Measurements from ENCODE around the gene MDN1.
"Not testable (repeated sequence)": the region's sequence is repeated elsewhere in the genome, so short reads cannot be mapped to it uniquely, and the experiment has no call there.

The MDN1 gene

DNA sequence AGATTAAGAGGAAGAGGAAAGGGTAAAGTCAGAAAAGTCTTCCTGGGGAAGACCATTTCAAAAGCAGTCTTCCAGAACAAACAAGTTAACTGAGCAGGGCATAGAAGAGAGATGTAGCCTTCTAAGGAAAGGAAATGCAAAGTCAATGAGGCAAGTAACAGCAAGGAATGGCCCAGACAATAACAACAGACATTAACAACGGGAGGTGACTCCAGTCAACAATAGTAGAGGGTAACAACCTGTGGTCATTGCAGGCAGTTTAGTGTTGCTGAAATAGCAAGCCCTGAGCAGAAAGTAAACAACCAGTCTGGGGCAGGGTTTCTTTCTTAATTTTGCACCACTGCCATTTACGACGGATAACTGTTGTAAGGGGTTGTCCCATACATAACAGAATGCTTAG is 2.1 kb downstream of the MDN1 start:
- DNase-seq = no peak

DNA sequence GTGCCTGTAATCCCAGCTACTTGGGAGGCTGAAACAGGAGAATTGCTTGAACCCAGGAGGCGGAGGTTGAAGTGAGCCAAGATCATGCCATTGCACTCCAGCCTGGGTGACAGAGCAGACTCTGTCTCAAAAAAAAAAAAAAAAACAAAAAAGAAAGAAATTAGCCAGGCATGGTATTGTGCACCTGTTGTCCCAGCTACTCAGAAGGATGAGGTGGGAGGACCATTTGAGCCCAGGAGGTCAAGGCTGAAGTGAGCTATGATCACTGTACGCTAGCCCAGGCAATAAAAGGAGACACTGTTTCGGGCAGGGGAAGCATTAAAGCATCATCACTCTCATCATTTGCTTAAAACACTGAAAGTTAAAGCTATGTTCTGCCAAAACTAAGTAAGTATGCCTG is 6.2 kb downstream of the MDN1 start:
- DNase-seq = not testable (repeated sequence)

DNA sequence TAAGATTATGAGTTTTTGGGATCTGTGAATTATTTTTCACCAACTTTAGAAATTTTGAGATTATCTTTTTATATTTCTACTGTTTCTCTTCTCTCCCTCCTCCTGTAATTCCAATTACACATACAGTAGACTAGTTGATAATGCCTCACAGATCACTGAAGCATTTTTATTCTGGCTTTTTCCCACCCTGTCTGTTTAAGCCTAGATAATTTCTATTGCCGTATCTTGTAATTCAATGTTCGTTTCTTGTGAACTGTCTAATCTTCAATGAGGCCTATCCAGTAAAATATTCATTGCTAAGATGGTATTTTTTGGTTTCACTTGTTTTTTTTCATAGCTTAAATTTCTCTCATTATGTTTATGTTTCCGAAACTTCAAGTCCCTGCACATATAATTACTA is 12.0 kb downstream of the MDN1 start:
- DNase-seq = no peak

DNA sequence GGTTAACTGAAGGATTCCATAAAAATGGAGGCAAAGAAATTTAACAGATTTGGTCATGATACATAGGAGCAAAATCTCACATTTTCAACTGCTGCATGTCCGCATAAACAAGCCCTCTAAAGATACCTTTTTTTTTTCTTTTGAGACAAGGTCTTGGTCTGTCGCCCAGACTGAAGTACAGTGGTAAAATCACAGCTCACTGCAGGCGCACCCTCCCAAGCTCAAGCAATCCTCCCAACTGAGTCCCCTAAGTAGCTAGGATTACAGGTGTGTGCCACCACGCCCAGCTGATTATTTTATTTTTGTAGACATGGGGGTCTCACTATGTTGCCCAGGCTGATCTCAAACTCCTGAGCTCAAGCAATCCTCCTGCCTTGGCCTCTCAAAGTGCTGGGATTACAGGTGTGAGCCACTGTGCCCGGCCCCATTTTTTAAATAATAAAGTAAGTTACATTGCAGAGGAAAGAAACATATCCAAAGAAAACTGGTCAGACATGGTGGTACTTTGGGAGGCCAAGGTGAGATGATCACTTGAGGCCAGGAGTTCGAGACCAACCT is 13.7 kb downstream of the MDN1 start:
- no peak for DNase-seq

DNA sequence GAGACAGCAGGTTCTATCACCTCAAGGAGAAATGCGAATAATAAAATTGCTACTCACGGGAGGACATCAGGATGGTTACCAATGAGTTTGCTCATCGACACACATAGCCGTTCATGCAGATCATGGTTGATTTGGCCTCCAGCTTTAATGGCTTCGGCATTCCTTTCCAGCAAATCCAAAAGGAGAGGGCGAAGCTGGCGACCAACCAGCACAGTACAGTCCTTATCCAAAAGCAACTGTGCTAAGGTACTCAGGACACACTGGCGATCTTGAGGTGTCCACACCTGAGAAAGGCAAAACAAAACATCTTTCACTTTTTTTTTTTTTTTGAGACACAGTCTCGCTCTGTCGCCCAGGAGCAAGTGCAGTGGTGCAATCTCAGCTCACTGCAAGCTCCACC is 16.3 kb downstream of the MDN1 start:
- no peak for DNase-seq

DNA sequence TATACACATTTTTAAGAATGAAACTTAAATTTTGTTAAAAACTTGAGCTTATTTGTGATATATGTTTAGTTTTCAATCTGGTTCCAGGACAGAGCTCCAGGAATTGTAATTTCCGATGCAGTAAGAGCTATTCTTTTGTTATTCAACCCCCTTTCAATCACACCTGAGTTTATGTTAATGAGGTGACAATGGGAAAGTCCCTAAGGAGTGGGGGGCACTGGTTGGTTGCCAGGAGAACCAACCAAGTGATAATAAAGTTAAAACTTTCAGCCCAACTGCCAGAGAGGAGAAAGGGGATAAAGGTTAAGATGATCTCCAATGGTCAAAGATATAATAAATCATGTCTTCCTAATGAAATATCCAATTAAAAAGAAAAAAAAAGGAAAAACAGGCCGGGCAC is 19.8 kb downstream of the MDN1 start:
- DNase-seq = no peak

DNA sequence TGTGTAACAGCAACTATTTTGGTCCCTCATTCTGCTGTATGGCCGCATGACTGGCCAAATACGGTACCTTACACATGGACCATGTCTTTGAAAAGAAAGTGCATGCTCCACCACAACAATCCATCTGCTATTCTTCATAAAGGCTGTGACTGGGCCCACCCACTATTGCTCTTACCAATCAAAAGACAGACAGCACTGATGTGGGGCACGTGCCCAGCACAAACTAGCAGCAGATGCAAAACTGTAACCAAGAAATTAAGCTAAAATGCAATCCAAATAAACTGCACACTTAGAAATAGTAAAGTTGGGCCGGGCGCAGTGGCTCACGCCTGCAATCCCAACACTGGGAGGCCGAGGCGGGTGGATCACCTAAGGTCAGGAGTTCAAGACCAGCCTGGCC is 20.5 kb downstream of the MDN1 start:
- DNase-seq = no peak

DNA sequence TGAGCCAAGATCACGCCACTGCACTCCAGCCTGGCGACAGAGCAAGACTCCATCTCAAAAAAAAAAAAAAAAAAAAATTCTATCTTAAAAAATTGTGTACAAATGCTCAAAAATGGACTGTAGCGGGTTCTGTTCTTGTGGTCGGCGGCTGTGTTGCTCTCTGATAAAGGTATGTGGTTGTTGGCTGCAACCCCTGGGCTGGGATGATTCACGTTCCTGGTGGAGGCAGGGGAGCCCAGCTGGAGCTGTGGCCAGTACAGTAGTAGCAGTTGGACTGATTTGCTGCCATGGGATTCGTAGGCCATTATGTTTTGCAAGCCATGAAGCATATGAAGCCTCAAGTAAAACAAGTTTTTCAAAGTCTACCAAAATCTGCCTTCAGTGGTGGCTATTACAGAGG is 22.3 kb downstream of the MDN1 start:
- DNase-seq = no peak

DNA sequence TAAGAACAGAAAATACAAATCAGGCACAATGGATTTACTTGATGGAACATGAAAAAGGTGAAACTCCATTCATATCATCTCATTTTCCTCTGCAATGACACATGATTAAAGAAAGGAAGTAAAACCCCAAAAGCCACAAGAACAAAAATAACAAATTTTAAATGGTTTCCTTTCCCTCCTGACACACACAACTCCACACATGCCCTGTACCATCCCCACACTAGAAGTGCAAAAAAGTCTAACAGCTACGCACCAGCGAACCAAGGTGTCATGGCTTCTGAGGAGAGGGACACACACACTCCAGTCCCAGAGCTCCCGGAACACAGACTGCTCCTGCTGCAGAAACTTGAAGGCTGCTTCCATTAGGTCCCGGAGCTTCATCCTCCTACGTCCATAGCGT is 25.3 kb downstream of the MDN1 start:
- no peak for DNase-seq

DNA sequence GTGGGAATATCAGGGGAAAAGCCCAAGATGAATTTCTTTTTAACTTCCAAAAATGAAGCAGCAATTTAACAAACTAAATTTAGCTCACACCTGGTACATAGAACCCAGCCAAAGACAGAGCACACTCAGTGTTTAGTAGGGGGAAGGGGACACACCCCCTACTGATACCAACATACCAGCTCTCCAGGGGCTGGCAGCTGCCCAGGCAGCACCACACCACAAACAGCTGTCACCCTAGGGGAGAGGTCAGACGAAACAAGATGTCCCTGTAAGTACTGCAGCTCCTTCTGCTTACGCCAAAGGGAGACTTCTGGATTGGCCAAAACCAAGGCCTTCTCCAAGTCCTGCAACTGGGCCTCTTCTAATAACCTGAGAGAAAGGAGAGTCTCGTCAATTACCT is 26.0 kb downstream of the MDN1 start:
- DNase-seq = no peak

DNA sequence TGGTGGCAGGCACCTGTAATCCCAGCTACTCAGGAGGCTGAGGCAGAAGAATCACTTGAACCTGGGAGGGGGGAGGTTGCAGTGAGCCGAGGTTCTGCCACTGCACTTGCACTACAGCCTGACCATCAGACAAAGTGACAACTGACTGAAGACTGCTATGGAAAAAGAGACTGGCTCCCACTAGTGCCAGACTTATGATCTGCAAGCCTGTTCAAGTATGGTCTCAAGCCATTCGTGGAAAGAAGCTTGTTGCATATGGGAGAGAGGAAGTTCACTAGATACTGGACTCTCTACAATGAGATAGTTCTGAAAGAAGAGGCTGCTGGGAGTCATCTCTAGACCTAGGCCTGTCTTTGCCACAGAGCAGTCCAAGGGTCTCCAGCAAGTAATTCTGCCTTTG is 26.7 kb downstream of the MDN1 start:
- DNase-seq = peak; percentile 53

DNA sequence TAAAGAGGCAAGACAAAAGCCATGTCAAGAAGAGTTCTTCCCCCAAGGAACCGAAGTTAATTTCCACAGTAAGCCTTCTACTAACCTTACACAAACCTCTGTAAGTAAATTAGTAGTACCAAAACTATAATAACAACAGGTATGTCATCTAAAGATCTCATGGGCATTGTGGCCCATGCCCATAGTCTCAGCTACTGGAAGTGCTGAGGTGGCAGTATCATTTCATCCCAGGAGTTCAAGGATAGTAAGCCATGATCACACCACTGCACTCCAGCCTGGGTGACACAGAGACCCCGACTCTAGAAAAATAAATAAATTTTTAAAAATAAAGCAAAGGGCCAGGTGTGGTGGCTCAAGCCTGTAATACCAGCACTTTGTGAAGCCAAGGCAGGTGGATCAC is 29.2 kb downstream of the MDN1 start:
- DNase-seq = no peak

DNA sequence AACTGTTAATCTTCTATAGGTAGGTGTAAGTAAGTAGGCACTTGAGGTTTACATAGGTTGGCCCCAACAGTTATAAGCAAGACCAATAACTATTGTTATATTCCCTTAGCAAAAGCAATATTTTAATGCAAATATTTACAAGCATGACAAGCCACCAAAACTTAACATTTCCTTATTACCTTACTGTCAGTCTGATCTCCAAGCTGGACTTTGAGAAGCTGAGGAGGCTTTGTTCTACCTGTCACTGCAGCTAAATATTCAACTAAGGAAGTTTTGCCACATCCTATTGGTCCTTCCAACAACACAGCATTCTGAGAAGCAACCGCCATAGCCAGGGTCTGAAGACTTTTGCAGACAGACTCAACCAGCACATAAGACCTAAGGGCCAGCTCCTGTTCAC is 29.6 kb downstream of the MDN1 start:
- DNase-seq = no peak

DNA sequence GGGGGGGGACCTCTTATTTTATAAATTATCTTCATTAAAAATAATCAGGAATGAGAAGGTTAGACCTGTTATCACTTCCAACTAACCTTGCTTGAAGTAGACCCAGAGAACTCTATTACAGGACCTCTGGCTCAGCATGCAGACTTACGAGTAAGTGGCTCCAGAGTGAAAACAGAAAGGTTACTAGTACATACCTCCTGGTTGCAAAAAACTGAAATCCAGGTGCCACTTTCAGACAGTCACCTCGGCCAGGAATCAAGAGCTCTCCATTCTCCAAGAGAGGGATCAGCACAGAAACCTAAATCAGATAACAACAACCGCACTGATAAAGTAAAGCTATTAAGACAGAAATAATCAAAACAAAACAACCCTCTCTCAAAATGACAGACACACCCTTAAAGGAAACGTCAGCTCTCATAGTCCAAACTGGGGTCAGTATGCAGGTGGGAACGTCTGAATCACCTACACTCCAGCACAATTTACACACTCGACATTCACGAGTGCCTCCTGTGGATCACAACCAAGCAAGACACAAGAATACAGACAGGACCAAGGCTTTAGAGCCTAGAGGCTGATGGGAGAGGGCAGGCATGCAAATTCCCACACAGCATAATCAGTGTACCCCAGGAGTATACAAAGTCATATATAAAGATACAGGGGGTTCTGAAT is 31.8 kb downstream of the MDN1 start:
- DNase-seq = no peak

DNA sequence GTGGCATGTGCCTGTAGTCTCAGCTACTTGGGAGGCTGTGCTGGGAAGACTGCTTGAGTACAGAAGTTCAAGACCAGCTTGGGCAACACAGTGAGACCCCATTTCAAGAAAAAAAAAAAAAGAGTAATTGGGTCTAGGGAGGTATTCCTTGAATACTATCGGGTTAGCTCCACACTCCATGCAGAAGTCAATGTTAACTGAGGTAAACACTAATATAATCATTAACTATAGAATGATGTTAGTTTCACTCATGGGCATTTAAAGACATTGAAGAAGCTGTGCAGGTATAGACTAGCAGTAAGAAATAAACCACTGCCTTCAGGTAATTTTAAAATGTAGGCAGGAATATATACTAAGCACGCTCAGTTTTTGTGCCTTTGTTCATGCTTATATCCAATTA is 32.6 kb downstream of the MDN1 start:
- DNase-seq = no peak

DNA sequence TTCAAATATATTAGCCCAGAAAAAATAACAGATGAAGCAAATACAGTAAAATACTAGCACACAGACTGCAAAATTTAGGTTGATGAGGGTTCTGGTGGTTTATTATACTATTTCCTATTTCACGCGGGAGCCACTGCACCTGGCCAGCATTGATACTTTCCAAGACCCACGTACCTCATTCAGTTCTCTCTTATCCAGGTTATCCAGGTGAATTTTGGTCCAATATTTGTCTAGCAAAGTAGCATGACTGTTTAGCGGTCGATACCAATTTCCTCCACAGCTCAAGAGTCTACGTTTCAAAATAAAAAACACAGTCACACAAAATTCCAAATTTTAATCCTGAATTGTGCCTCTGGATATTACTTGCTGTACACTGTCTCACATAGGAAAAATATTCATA is 34.8 kb downstream of the MDN1 start:
- no peak for DNase-seq

DNA sequence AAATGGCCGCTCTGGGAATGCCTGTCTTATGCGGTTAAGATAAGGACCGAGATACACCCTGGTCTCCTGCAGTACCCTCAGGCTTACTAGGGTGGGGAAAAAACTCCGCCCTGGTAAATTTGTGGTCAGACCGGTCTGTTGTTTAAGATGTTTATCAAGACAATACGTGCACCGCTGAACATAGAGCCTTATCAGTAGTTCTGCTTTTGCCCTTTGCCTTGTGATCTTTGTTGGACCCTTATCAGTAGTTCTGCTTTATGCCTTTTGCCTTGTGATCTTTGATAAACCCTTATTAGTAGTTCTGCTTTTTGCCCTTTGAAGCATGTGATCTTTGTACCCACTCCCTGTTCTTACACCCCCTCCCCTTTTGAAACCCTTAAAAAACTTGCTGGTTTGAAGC is 36.3 kb downstream of the MDN1 start:
- not testable (repeated sequence) for DNase-seq

DNA sequence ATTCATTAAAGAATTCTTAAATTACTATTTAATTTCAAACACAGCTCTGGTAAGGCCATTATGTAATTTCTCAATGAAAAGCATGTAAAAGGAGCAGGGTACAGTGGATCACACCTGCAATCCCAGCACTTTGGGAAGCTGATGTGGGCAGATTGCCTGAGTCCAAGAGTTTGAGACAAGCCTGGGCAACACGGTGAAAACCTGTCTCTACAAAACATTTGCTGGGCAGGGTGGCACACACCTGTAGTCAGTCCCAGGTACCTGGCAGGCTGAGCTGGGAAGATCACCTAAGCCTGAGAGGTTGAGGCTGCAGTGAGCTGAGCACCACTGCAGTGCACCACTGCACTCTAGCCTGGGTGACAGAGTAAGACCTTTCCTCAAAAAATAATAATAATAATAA is 37.4 kb downstream of the MDN1 start:
- DNase-seq = no peak

DNA sequence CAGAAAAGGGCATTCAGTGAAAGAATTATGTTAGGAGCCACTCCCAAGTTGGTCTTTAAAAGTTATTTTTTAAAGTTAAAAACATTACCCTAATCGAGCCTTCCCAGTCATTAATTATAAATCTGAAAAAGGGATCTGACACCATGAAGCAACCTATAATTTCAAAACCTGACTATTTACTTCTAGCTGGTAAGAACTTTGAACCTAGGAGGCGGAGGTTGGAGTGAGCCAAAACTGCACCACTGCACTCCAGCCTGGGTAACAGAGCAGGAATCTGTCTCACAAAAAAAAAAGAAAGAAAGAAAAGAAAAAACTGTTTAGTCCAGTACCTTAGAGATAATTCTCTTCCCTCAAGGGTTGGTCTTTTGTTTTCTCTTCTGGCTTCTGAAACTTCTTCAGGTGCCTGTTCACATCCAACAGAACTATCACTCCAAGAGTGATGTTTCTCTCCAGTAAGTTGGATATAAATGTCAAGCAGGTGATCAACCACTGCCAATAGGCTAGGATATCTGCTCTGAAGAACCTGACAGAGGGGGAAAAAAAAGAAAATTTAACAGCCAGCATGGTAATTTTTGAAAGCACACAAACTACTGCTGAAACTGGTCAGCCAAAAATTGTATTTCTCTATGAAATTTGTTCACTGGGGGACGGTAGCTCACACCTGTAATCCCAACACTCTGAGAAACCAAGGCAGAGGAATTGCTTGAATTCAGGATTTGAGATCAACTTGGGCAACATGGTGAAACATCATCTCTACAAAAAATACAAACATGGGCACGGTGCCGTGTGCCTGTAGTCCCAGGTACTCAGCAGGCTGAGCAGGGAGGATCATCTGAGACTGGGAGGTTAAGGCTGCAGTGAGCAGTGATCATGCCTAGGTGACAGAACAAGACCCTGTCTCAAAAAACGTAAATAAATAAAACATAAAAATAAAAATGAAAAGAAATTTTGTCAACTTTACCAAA is 38.2 kb downstream of the MDN1 start:
- no peak for DNase-seq

DNA sequence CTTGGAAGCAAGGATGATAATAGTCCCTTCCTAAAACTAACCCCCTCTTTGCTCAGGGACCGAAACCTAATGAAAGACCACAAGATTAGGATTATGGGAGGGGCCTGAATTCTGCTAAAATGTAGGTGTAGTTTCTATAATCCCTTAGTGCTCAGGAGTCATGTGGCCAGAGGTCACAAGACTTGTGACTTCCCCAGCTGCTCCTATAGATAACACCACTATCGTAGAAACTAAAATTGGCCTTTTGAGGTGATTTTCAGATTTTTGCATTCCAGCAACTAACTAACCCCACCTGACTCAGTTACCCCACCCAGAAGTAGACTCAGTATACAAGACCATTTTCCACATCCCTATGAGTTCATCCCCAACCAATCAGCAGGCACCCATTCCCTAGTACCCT is 42.1 kb downstream of the MDN1 start:
- no peak for DNase-seq

DNA sequence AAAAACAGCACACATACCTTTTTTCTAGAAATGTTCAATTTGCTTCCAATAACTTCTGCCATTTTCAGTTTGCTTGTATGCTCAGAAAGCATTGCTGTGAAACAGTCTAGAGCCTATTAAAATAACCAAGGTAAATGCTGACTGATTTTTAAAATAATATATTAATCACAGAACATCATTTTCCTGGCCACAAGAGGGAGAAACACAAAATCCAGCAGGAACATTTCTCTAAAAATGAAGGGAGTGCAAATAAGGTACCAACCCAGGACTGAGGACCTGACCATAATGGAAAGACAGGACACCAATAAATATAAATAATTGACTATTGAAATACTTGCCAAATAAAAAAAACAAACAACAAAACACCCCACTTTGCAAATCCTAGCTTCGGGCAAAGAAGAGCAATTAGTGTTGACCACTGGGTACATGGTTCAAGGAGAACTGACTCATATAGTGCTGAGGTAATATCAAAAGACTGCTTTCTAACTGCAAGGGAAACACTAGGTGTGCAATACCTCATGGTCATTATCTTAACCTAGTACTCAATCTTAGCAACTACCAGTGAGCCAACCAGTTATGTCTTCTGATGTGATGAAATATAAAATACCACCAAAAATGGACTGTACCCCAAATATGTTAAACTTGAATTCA is 42.9 kb downstream of the MDN1 start:
- no peak for DNase-seq

DNA sequence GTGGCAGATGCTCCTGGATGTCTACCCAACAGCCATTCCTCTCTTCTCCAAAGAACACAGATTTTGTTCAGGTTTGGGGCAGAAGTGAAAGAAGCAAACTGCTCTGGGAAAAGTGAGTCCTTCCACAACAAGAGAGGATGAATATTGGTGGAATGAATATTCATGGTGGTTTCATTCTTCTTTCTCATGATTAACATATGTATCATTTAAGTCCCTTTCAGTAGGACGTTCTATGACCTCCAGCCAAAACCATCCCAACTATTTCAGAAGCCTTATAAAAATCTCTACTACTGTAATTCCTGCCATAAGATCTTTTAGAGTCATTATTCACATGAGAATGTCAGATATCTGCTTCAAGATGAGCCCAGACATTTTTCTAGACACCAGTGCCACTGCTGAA is 44.4 kb downstream of the MDN1 start:
- DNase-seq = no peak

DNA sequence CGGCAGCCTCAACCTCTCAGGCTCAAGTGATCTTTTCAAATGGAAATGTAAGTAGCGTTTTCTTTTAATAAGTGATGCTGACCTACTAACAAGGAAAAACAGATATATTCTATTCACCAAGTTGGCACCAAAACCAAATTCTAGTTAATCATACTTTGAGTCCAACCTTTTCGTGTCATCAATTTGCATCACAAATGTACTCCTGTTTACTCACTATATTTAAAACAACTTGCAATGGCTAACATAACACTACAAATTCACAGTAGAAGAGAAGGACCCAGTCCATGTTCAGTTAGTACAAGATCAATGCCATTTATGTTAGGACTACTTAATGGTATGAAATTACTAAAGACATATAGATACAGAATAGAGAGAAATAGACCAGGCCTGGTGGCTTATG is 50.0 kb downstream of the MDN1 start:
- DNase-seq = no peak

DNA sequence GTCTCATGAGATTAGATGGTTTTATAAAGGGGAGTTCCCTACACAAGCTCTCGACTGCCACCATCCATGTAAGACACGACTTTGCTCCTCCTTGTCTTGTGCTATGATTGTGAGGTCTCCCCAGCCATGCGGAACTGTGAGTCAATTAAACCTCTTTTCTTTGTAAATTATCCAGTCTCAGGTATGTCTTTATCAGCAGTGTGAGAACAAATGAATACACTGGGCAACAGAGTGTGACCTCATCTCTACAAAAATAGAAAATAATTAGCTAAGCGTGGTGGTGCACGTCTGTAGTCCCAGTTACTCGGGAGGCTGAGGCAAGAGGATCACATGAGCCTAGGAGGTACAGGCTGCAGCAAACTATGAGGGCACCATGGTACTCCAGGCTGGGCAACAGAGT is 51.3 kb downstream of the MDN1 start:
- no peak for DNase-seq
